Measurements from ENCODE around the gene ZBTB18.
"Not testable (repeated sequence)": the region's sequence is repeated elsewhere in the genome, so short reads cannot be mapped to it uniquely, and the experiment has no call there.

ZBTB18 gene

DNA sequence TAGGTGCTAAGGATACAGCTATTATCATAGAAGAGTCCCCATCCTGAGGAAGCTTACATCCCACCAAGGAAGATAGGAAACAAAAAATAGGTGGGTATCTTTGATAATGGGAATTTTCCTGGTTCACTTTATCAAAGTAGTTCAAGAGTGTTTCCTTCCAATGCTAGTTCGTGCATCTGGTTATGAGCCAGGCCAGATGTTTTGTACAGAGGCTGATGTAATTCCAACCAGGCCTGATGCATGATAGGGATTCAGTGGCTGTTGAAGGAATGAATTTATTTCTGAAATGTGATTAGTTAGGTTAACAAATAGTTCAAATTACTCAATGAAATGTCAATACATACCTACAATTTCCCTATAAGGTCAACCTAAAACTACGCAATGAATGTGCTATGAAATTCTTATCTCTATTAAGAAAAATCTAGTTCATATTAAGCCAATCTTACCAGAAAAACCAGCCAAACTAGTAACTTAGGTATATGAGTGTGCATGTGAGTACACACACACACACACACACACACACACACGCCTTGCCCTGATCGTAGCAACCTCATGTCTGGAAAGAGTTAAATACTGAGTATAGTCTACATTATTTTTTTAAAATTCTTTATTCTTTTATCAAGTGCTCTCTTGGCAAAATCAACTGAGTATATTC is 9.5 kb upstream of the ZBTB18 start:
- DNase-seq (ENCODE audit: low read depth in 4 of 4, low spot score in 1 of 4): no peak

DNA sequence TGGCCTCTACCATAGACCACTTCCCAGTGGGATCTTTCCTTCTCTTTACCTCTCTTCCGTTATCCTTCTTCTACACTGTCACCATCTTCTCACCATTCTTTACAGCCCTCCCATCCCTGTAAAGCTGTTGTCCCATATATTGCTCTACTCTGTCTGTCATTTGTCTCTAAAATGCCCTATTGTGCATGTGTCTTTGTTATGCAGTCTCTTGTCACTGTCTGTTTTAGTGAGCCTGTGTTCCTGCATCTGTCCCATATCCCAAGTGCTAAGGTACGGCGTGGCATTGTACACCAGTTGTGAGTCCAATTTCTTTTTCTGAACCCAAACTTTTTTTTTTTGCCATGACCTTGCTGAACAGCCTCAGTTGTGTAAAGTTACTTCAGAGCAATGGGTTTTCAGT is 8.8 kb upstream of the ZBTB18 start:
- no peak for DNase-seq (ENCODE audit: low read depth in 4 of 4, low spot score in 1 of 4)

DNA sequence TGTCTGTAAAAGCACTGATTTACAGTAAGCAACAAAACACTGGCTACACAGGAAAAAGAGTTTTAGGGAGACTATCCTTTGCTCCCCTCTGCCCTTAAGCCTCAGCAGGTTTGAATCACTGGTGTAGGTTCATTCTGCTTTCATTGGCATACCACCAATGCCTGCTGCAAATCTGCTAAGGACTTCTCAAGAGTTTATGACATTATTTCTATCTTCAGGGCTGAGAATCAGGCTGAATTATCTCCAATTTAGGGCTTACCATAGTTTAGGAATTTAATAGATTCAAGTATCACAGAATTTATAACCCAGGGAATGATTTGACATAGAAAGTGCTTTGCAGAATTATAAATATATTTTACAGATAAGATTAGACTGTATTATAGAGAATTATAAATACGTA is 6.7 kb upstream of the ZBTB18 start:
- no peak for DNase-seq (ENCODE audit: low read depth in 4 of 4, low spot score in 1 of 4)

DNA sequence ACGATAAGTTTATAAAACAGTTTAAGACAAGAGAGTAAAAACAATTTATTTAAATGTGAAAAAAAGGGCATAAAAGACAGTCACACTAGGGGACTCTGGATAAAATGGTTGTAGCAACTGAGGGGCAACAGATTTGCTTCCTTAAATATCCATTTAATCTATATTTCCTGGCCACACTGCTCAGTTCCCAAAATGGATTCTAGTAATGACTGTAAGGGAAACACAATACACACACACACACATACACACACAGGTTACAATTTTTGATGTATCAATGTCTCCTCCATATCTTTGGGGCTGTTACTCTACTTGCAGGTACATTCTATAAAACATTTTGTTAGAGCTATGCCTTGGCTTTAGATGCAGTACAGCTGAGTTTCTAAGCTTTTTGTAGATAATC is 4.8 kb upstream of the ZBTB18 start:
- DNase-seq (ENCODE audit: low read depth in 4 of 4, low spot score in 1 of 4): not testable (repeated sequence)

DNA sequence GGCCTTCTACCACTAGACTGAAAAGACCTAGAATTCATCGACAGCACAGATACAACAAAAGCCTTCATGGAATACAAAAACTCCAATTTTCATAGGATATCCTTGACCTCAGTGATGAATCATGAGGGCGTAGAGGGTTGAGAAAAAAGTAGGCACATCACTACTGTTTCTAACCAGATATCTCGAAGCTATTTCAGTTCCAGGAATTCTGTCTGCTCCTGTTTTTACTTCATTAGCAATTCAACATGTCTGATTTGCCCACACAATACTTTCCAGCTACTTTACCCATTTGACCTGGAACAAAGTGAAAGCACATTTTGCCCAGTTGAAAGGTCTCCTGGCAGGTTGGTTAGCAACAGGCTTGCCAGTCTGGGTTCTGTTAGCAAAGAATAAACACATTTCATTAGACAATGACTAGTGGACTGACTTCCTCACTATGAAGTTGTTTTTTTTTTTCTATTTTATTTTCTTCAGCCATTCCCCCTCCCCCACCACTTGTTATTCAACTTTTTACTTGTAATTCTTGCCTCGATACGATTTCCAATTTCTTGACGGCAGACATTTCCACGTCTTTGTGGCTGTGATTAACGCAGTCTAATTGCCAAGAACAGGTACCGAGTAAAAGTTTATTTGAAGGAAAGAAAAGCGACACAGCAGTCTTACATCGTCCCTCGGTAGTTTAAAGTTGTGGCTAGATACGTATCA is 4.0 kb upstream of the ZBTB18 start:
- no peak for DNase-seq (ENCODE audit: low read depth in 4 of 4, low spot score in 1 of 4)

DNA sequence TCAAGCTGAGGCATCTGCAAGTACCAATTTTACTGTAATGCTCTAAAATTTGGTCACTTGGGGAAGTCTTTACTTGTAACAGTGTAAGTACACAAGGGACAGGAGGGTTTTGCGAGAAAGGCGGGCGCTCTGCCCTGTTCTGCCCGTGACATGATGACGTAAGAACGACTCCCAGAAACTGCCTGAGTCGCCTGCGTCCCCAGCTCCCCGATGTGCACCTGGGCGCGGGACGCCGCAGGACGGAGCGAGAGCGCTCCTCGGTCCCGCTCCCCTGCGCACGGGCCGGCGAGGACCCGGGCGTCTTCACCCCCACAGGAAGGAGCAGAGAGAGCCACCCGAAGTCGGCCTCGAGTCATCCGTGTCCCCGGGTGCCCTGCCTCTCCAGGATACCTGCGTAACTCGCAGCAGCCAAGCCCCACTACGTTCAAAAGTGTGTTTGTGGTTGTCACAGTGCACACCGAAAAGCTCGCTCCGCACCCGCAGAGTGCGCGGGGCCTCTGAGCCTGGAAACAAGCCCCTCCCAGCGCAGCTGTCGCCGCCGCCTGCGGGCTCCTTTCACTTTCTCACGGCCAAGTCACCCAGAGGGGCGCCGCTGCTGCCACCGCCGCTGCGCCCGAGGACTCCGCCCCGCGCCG is 3.3 kb upstream of the ZBTB18 start:
- DNase-seq (ENCODE audit: low read depth in 4 of 4, low spot score in 1 of 4): no peak

DNA sequence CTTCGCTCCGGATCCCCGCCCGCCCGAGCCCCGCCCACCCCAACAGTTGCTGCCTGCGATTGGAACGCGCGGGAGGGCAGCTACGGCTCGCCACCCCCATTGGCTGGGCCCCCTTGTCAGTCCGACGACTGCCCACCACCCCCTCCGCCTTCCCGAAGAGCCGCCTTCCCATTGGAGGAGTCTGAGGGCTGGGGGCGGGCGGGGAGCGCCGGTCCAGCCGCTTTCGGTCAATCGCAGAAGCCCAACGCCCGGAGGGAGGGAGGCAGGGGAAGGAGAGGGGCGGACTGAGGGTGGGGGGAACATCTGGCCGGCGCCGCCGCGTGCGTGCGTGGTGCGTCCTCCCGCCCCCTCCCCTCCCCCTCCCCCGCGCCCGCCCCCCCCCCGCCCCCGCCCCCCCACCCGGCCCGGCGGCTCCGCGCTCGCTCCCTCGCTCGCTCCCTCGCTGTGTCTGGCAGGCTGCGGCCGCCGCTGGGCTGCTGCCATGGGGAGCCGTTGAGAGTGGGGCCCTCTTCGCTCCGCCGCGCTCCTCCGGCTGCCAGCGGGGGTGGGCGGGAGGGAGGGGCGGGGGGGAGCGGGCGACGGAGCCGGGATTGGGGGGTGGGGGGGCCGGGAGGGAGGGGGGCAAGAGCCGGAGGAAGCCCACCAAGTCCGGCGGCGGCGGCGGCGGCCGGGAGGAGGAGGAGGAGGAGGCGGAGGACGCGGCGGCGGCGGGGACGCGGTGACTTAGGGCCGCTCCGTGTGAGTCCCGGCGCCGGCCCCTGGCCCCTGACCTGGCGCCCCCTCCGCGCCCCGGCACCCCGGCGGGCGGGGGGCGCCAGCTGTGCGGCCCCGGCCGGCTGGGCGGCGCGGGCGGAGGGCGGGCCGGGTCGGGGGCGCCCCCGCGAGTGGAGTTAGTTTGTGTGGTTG is 2.6 kb upstream of the ZBTB18 start:
- peak; percentile 85 to 97 (median 92) for DNase-seq (ENCODE audit: low read depth in 4 of 4, low spot score in 1 of 4)

DNA sequence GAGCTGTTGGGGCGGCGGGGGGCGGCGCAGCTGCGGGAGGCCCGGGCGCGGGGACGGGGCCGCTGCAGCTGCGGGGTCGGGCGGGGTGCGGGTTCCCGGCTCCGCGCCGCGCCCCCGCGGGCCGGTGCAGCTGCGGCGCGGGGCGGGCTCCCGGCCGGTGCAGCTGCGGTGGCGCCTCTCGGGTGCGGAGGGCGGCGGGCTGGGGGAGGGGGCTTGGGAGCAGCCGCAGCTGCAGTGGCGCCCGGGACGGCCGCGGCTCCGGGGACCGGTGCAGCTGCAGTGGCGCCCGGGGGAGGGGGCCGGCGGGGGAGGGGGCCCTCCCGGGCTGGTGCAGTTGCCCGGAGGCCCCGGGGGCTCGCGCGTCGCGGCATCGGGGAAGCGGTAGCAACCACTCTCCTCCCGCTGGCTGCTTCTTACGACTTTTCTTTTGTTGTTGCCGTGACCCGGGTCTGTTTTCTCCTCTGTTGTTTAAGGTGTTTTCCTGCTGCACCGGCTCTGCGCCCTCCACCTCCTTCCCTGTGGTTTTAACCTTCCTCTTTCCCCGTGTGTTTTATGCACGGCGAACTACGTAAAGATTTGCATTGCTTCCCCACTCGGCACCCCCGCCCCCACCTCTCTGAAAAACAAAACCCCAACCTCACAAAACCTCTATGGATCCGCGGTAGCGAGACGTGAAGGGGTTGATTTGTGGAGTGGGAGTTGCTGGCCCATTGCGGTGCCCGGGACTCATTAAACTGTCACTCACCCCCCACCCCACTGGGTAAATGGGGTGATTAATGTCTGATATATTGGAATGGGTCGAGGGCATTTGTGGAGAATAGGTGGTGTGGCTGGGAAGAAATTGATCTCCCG is 1.7 kb upstream of the ZBTB18 start:
- peak in 3 of 4 experiments; percentile 7 to 14 (median 9) for DNase-seq (ENCODE audit: low read depth in 4 of 4, low spot score in 1 of 4)

DNA sequence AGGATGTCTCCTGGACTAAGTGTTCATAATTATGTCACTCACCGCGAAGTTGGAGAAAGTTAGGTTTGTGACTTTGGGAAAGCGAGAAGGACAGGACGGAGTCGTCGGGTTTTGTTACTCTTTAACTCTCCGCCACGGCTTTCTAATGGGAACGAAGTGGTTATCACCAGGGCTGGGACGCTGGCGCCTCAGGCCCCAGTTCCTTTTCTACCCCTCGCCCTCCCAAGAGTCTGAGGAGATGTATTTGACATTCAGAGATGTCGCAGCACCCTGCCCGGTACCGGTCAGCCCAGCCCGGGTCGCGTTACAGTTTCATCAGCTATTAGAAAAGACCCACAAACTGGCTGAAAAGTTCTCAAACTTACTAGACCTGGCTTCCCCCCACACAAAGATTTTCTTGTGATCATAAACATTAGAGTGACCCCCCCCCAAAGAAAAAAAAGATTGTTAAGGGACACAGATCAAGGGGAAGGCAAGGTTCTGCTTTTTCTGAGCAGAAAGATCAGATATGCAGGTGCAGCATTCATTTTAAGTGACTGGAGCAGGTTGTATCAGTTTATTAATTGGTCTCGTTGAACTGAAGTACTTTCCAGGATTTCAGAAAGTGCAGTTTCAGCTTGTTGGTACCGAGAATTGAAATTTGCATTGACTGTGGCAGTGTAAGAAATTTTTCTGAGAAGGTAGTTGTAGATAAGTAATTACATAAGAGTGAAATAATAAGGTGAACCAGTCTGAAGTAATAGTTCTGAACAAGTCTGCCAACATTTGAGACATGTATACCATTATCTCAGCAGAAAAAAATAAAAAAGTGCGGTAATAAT is 859 bp upstream of the ZBTB18 start:
- DNase-seq (ENCODE audit: low read depth in 4 of 4, low spot score in 1 of 4): no peak

DNA sequence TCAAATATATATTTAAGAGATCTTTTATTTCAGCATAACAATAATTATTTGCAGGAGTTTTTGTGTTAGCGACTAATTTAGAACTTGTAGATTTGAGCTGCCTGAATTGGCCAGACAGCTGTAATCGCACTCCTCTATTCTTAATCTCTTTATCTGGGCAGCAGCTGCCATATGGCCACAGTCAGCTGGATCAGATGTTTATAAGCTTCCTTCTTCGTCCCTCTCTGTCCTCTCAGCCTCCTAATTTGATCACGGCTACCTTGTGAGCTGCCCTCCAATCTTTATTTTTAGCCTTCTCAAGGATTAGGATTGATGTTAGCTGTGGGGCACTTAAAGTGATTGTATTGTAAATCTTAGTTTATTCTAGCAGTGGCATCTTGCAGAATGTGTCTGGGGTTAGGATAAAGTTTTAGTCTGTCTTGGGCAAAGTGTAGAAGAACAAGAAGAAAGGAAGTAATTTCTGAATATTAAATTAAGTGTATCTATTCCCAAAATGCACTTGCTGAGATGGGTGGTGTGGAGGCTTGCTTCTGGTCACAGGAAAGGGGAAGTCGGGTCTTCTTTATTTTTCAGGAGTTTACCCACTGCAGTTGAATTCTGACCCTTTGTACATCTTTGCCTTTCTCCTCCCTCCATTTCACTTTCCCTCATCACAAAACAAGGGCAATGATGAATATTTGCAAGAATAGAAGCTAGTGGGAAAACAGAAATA is 1.1 kb downstream of the ZBTB18 start:
- DNase-seq (ENCODE audit: low read depth in 4 of 4, low spot score in 1 of 4): no peak

DNA sequence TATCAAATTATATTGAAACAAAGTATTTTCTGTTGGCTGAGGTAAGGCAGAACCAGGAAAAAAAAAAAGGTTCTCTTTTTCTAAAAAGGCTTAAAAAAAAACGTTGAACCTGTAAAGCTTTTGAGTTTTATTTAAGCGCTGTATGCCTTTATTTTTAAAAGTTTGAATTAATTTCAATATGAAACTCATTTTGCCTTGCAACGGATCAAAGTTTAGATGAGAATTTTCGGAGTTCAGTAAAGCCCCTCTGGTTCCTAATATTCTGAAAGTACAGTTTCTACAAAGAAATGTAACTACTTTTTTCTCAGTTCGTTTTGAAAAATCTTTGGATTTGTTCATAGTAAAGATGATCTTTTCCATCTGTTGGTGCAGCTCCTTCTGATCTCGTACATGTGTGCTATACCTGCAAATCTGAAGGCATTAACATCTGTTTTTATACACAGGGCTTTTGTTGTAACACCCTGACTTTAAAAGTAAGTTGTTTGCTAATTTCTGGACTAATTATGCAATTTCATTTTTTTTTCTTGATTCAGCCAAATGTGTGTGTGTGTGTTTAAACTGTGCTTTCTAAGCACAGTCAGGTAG is 1.7 kb downstream of the ZBTB18 start:
- no peak for DNase-seq (ENCODE audit: low read depth in 4 of 4, low spot score in 1 of 4)

DNA sequence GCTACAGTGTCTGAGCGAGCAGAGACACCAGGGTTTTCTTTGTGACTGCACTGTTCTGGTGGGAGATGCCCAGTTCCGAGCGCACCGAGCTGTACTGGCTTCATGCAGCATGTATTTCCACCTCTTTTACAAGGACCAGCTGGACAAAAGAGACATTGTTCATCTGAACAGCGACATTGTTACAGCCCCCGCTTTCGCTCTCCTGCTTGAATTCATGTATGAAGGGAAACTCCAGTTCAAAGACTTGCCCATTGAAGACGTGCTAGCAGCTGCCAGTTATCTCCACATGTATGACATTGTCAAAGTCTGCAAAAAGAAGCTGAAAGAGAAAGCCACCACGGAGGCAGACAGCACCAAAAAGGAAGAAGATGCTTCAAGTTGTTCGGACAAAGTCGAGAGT is 2.7 kb downstream of the ZBTB18 start:
- no peak for DNase-seq (ENCODE audit: low read depth in 4 of 4, low spot score in 1 of 4)

DNA sequence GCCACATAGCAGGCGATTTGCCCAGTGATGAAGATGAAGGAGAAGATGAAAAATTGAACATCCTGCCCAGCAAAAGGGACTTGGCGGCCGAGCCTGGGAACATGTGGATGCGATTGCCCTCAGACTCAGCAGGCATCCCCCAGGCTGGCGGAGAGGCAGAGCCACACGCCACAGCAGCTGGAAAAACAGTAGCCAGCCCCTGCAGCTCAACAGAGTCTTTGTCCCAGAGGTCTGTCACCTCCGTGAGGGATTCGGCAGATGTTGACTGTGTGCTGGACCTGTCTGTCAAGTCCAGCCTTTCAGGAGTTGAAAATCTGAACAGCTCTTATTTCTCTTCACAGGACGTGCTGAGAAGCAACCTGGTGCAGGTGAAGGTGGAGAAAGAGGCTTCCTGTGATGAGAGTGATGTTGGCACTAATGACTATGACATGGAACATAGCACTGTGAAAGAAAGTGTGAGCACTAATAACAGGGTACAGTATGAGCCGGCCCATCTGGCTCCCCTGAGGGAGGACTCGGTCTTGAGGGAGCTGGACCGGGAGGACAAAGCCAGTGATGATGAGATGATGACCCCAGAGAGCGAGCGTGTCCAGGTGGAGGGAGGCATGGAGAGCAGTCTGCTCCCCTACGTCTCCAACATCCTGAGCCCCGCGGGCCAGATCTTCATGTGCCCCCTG is 3.3 kb downstream of the ZBTB18 start:
- no peak for DNase-seq (ENCODE audit: low read depth in 4 of 4, low spot score in 1 of 4)

DNA sequence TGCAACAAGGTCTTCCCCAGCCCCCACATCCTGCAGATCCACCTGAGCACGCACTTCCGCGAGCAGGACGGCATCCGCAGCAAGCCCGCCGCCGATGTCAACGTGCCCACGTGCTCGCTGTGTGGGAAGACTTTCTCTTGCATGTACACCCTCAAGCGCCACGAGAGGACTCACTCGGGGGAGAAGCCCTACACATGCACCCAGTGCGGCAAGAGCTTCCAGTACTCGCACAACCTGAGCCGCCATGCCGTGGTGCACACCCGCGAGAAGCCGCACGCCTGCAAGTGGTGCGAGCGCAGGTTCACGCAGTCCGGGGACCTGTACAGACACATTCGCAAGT is 3.8 kb downstream of the ZBTB18 start:
- DNase-seq (ENCODE audit: low read depth in 4 of 4, low spot score in 1 of 4): no peak

DNA sequence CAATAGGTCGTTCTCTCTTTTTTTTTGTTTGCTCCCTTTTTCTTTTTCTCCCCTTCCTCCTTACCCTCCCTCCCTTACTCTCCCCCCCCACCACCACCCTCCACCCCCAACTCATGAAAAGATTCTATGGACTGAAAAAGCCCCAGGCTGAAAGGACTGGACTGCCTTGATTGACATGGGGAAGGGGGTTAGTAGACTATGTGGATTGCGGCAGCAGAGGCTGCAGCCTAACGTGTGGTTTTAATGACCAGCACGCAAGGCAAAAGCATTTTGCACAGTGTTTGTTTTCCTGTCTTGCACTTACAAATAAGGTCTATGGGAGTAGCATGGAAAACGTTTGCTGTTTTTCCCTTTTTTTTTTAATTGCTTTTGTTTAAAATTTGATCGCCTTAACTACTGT is 5.5 kb downstream of the ZBTB18 start:
- DNase-seq (ENCODE audit: low read depth in 4 of 4, low spot score in 1 of 4): no peak

DNA sequence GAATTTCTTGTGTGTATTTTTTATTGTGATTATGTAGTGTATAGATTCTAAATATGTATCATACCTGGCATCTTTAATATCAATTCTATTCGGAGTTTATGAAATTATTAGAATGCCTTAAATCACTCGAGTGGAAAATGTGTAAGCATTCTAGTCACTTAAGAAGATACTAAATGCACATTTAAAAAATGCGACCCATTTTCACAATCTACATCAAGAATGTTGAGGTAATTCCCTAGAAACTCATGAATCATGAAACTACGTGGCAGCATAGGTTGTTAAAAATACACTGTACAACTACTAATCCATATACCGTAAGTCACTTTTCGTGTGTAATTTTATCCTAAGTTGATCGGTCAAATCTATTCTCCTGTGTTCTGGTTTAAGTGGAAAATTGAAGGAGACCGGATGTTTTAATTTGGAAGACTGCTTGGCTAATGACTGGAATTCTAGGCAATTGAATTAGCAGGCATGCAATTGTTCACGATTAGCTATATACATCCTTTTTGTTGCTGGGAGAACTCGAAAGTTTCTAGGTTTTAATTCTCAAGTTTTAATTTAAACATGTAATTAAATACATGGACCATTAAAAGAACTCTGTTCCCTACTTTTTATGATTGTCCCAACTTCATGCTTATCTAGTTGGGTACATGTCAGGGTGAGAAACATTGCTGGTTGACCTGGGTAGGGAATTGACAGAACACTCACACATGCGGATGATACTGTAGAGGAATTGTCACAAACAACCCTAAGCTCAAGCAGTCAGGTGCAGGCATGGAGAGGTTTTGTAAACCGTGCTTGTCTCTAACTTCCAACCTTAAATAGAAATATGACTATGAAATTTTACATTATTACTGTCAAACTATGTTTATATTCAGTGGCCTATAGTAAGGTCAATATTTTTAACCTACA is 6.6 kb downstream of the ZBTB18 start:
- DNase-seq (ENCODE audit: low read depth in 4 of 4, low spot score in 1 of 4): no peak

DNA sequence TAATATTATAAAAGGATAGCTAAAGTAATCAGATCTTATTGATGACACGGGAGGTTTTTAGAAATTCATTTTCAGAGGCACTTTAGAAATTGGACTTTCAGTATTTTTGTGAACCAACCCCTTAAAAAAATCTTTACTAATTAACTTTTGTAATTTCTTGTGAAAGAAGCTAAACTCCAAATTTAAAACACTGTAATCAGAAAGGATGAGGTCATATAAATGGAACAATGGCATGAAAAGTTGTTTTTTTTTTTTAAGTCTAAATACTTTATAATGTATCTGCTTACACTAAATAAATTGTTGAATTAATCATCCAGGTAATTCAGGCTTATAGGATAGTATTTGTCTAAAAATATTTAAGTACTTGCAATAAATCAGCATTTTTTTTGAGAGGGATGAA is 9.0 kb downstream of the ZBTB18 start:
- DNase-seq (ENCODE audit: low read depth in 4 of 4, low spot score in 1 of 4): no peak

Measured in stimulated activated CD4-positive, alpha-beta T cell treated with anti-CD3 and anti-CD28 coated beads, Interleukin-1b, Interleukin-23, amount 100 ng/mL, for 24 hours (primary cell).